ENCODE results near the gene MAFF. TPM values are rescaled to one million over a fixed set of nuclear protein-coding genes. Genes with fewer than 3 reads are reported as not detected.
"Not testable (repeated sequence)": the region's sequence is repeated elsewhere in the genome, so short reads cannot be mapped to it uniquely, and the experiment has no call there.

Gene MAFF
- total RNA-seq, 1 experiment from 2014 or later, result 3.2 TPM

GRCh38 chr22:38220653-38221386 is 19.0 kb downstream of the MAFF start:
- no peaks in the 10 kb centered on the region for H3K27me3 ChIP-seq
- H3K4me1 ChIP-seq, result peaks cover 15% of the 10 kb centered on the region
- no peaks in the 10 kb centered on the region for H3K36me3 ChIP-seq
- H3K27ac ChIP-seq, result no peak overlapping the region
- DNase-seq, result no peak
- no peaks in the 10 kb centered on the region for H3K9me3 ChIP-seq (replicated peaks)
- H3K4me3 ChIP-seq, result no peak overlapping the region

DNA sequence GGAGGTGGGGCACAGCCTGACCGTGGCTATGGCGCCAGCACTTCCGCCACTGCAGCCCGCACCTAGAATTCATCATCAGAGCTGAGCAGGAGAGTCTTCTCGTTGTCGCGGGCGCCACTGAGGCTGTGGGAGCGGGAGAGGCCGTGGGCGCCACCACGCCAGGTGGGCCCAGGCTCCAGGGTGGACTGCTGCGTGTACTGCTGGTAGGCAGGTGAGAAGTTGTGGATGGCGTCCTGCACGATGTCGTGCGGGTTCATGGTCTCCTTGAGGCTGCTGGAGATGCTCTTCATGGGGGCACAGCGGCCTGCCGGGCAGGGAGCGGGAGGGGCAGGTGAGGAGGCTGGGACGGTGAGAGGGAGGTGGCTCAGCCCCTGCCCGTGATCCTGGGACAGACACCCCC is 19.6 kb downstream of the MAFF start:
- DNase-seq, result no peak
- Histone ChIP-seq H3K36me3 (no peaks in the 10 kb centered on the region), H3K27ac (no peak overlapping the region), H3K4me1 (peaks cover 15% of the 10 kb centered on the region), H3K27me3 (no peaks in the 10 kb centered on the region), H3K4me3 (no peak overlapping the region), H3K9me3 (replicated peaks) (no peaks in the 10 kb centered on the region)

GRCh38 chr22:38221908-38222796 is 20.4 kb downstream of the MAFF start:
- DNase-seq, result no peak
- Histone ChIP-seq H3K9me3 (replicated peaks) (no peaks in the 10 kb centered on the region), H3K36me3 (no peaks in the 10 kb centered on the region), H3K27ac (no peak overlapping the region), H3K27me3 (no peaks in the 10 kb centered on the region), H3K4me3 (no peak overlapping the region), H3K4me1 (peaks cover 15% of the 10 kb centered on the region)

- no peak for DNase-seq
- no peaks in the 10 kb centered on the region for H3K36me3 ChIP-seq
- H3K9me3 ChIP-seq (replicated peaks), result no peaks in the 10 kb centered on the region
- H3K4me1 ChIP-seq, result peaks cover 15% of the 10 kb centered on the region
- no peak overlapping the region for H3K4me3 ChIP-seq
- H3K27me3 ChIP-seq, result no peaks in the 10 kb centered on the region
- H3K27ac ChIP-seq, result no peak overlapping the region
These were observed 21.0 kb downstream of the MAFF start for GRCh38 chr22:38222797-38223119.

- DNase-seq, result no peak
- H3K27me3 ChIP-seq, result no peaks in the 10 kb centered on the region
- no peaks in the 10 kb centered on the region for H3K36me3 ChIP-seq
- H3K27ac ChIP-seq, result no peak overlapping the region
- H3K4me1 ChIP-seq, result peaks cover 12% of the 10 kb centered on the region
- H3K4me3 ChIP-seq, result no peak overlapping the region
- H3K9me3 ChIP-seq (replicated peaks), result no peaks in the 10 kb centered on the region
These were observed 21.6 kb downstream of the MAFF start for GRCh38 chr22:38223289-38223960.

GRCh38 chr22:38226853-38227649 is 25.3 kb downstream of the MAFF start:
- no peak overlapping the region for H3K4me3 ChIP-seq
- no peaks in the 10 kb centered on the region for H3K9me3 ChIP-seq (replicated peaks)
- DNase-seq, result no peak
- no peak overlapping the region for H3K27ac ChIP-seq
- H3K27me3 ChIP-seq, result no peaks in the 10 kb centered on the region
- H3K4me1 ChIP-seq, result peaks cover 13% of the 10 kb centered on the region
- no peaks in the 10 kb centered on the region for H3K36me3 ChIP-seq

- Histone ChIP-seq H3K4me1 (peaks cover 13% of the 10 kb centered on the region), H3K27ac (peak overlapping the region; percentile 59), H3K9me3 (replicated peaks) (no peaks in the 10 kb centered on the region), H3K36me3 (no peaks in the 10 kb centered on the region), H3K4me3 (no peak overlapping the region), H3K27me3 (no peaks in the 10 kb centered on the region)
- DNase-seq, result no peak
These were observed 26.6 kb downstream of the MAFF start for GRCh38 chr22:38228326-38228872.

DNA sequence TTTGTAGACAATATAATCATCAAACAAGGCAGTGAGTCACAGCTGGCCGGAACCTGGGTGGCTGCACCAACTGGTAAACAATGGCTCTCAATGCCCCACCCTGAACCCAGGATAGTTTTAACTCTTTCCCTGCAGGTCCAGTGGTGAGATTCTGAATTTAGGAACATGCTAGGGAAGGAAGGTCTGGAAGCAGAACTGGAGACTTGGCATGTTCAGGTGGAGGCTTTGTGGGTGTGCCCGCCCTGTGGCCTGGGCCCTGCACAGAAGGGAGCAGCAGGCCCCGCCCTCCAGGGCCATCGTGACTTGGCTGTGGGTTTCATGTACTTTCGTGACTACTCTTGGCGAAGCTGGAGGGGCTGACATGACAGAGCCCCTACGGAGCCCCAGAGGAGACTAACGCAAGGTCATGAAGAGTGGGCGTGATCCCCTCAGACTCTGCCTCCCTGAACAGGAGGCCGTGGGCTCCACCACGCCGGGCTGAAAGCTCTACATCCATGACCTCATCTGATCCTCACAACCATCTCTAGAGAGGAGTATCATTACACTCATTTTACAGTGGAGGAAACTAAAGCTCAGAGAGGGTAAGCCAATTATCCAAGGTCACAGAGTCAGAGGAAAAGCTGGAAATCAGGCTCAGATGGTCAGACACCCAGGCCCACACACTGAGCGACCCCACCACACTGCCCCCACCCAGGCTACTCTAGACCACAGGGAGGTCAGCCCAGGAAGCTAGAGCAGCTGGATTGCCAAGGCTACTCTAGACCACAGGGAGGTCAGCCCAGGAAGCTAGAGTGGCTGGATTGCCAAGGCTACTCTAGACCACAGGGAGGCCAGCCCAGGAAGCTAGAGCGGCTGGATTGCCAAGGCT is 27.3 kb downstream of the MAFF start:
- Histone ChIP-seq H3K36me3 (no peaks in the 10 kb centered on the region), H3K4me3 (no peak overlapping the region), H3K9me3 (replicated peaks) (no peaks in the 10 kb centered on the region), H3K27ac (peak overlapping the region; percentile 59), H3K27me3 (no peaks in the 10 kb centered on the region), H3K4me1 (peaks cover 13% of the 10 kb centered on the region)
- DNase-seq, result peak; percentile 34 to 52

DNA sequence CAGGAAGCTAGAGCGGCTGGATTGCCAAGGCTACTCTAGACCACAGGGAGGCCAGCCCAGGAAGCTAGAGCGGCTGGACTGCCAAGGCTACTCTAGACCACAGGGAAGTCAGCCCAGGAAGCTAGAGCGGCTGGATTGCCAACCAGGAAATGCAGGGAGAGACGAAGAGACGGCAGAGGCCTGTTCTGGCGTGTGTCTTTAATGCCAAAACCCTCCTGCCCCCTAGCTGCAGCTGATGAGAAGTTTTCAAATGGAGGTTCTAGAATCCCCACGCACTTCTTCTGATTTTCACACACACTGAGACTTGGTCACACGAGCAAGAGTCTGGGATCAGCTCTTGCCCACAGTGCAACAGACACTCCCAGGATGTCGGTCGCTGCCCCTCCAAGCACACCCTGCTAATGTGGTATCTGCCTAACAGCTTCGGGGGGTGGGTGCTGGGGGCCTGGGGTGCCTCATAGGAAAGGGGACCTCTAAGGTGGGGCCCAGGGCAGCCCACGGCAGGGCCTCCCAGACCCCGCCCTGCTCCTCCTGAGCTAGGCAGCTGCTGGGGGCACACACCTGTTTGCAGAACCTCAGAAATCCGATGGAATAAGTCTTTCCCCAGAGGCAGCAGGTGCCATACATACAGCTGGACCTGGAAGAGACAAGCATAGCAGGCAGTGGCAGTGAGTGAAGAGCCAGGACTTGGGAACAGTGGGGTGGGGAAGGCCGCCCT is 28.5 kb downstream of the MAFF start:
- Histone ChIP-seq H3K36me3 (no peaks in the 10 kb centered on the region), H3K27me3 (no peaks in the 10 kb centered on the region), H3K27ac (no peak overlapping the region), H3K9me3 (replicated peaks) (no peaks in the 10 kb centered on the region), H3K4me3 (no peak overlapping the region), H3K4me1 (peaks cover 13% of the 10 kb centered on the region)
- DNase-seq, result peak in 1 of 2 experiments; percentile 27

GRCh38 chr22:38230916-38231315 is 29.1 kb downstream of the MAFF start:
- H3K27ac ChIP-seq, result no peak overlapping the region

GRCh38 chr22:38232196-38232595 is 30.4 kb downstream of the MAFF start:
- no peaks in the 10 kb centered on the region; the same call in 1 of the 2 replicates for H3K36me3 ChIP-seq
- no peak overlapping the region for H3K4me3 ChIP-seq
- H3K9me3 ChIP-seq (replicated peaks), result no peaks in the 10 kb centered on the region
- H3K27ac ChIP-seq, result no peak overlapping the region
- no peak for DNase-seq
- peaks cover 13% of the 10 kb centered on the region for H3K4me1 ChIP-seq
- no peaks in the 10 kb centered on the region for H3K27me3 ChIP-seq

More at GRCh38 chr22:38230916-38231315, 29.1 kb downstream of the MAFF start:
- no peak for DNase-seq
- Histone ChIP-seq H3K27me3 (no peaks in the 10 kb centered on the region), H3K9me3 (replicated peaks) (no peaks in the 10 kb centered on the region), H3K36me3 (no peaks in the 10 kb centered on the region), H3K4me3 (no peak overlapping the region), H3K4me1 (peaks cover 13% of the 10 kb centered on the region)

GRCh38 chr22:38233427-38233826 is 31.6 kb downstream of the MAFF start:
- Histone ChIP-seq H3K27me3 (no peaks in the 10 kb centered on the region), H3K36me3 (no peaks in the 10 kb centered on the region; the same call in 1 of the 2 replicates), H3K27ac (no peak overlapping the region)

DNA sequence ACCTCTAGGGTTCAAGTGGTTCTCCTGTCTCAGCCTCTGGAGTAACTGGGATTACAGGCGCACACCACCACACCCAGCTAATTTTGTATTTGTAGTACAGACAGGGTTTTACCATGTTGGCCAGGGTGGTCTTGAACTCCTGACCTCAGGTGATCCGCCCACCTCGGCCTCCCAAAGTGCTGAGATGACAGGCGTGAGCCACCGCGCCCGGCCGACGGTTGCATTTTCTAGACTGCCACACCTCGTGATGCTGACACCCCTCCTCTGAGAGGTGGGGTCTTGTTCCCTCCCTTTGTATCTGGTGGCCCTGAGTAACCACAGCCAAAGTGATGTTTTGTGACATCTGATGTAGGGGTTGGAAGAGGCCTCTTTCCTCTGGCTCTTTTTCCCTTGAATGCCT is 32.1 kb downstream of the MAFF start:
- not testable (repeated sequence) for H3K36me3 ChIP-seq; DNase-seq; H3K9me3 ChIP-seq (replicated peaks); H3K4me3 ChIP-seq; H3K27ac ChIP-seq; H3K27me3 ChIP-seq; H3K4me1 ChIP-seq

More at GRCh38 chr22:38233427-38233826, 31.6 kb downstream of the MAFF start:
- no peaks in the 10 kb centered on the region for H3K9me3 ChIP-seq (replicated peaks)
- H3K4me3 ChIP-seq, result no peak overlapping the region
- peaks cover 9% of the 10 kb centered on the region for H3K4me1 ChIP-seq
- DNase-seq, result no peak

Data from SJCRH30 (cell line).